Parathyroid adenoma (tissue), 2 donors: Measurements from ENCODE around the gene SLX9.

Experiments
- H2AFZ ChIP-seq: fragments of 300-600 bp; sonication (generic); one replicate; pipeline ENCODE4 v1.7.0; 2017; ENCODE audit warnings: antibody characterized with exemption, mild to moderate bottlenecking
- H3K27ac ChIP-seq: fragments of 300-600 bp; sonication (generic); one replicate; pipeline ENCODE4 v1.7.0; 2017
- H3K27me3 ChIP-seq: fragments of 300-600 bp; sonication (generic); one replicate; pipeline ENCODE4 v1.7.0; 2017; ENCODE audit warnings: low read length; ENCODE audit not compliant: control insufficient read depth, insufficient read depth
- H3K36me3 ChIP-seq: fragments of 300-600 bp; sonication (generic); one replicate; pipeline ENCODE4 v1.7.0; 2017; ENCODE audit warnings: low read length; ENCODE audit not compliant: control insufficient read depth, insufficient read depth
- H3K4me1 ChIP-seq: fragments of 300-600 bp; sonication (generic); one replicate; pipeline ENCODE4 v1.7.0; 2017; ENCODE audit warnings: control low read depth
- H3K4me2 ChIP-seq: fragments of 300-600 bp; sonication (generic); one replicate; pipeline ENCODE4 v1.7.0; 2017; ENCODE audit warnings: low read length
- H3K4me3 ChIP-seq: fragments of 300-600 bp; sonication (generic); one replicate; pipeline ENCODE4 v1.7.0; 2017; ENCODE audit warnings: low read depth, low read length
- H3K79me2 ChIP-seq: fragments of 300-600 bp; sonication (generic); one replicate; pipeline ENCODE4 v1.7.0; 2017; ENCODE audit warnings: control low read depth
- H3K9ac ChIP-seq: fragments of 300-600 bp; sonication (generic); one replicate; pipeline ENCODE4 v1.7.0; 2017; ENCODE audit warnings: mild to moderate bottlenecking
- H3K9me3 ChIP-seq: fragments of 300-600 bp; sonication (generic); one replicate; pipeline ENCODE4 v1.7.0; 2017; ENCODE audit warnings: low read length; ENCODE audit not compliant: control insufficient read depth
- TF ChIP-seq, protein P1 (sequence below): fragments of 300-600 bp; sonication (generic); IDR thresholded peaks from one replicate; pipeline ENCODE4 v1.7.0; 2017; ENCODE audit warnings: antibody characterized with exemption, mild to moderate bottlenecking
- donor health status: primary hyperparathyroidism.

SLX9 gene

DNA sequence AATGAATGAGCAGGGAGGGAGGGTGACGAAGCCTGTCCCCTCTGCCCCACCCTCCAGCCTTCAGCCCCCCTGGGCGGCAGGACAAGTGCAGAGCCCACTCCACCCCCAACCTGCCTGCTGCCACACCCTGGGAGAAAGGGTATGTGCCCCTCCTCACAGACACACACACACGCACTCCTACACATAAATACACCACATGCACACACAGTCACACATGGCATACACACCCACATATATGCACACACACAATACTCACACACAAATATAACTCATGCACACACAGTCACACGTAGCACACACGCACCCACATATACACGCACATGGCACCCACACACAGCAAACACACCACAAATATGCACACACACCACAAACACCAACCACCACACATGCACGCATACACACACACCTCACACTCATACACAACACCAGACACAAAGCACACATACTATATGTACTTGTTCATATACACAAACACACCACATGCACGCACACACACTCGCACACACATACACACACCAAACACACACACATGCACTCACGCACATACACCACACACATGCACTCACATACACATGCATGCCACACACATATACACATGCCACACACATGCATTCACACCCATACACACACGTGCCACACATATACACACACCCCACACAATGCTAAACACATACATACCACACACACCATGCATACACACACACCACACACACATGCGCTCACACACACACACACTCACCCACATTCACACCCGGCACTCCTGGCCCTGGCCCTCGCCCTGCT, 35.5 kb upstream of the SLX9 start:
- TF ChIP-seq, protein P1, sequence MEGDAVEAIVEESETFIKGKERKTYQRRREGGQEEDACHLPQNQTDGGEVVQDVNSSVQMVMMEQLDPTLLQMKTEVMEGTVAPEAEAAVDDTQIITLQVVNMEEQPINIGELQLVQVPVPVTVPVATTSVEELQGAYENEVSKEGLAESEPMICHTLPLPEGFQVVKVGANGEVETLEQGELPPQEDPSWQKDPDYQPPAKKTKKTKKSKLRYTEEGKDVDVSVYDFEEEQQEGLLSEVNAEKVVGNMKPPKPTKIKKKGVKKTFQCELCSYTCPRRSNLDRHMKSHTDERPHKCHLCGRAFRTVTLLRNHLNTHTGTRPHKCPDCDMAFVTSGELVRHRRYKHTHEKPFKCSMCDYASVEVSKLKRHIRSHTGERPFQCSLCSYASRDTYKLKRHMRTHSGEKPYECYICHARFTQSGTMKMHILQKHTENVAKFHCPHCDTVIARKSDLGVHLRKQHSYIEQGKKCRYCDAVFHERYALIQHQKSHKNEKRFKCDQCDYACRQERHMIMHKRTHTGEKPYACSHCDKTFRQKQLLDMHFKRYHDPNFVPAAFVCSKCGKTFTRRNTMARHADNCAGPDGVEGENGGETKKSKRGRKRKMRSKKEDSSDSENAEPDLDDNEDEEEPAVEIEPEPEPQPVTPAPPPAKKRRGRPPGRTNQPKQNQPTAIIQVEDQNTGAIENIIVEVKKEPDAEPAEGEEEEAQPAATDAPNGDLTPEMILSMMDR = no peak
- H3K4me2 ChIP-seq = no peak overlapping the region
- no peaks in the 10 kb centered on the region for H3K79me2 ChIP-seq
- H3K36me3 ChIP-seq = no peaks in the 10 kb centered on the region
- no peaks in the 10 kb centered on the region for H3K27me3 ChIP-seq
- H3K9me3 ChIP-seq = no peaks in the 10 kb centered on the region
- no peak overlapping the region for H3K4me3 ChIP-seq
- no peaks in the 10 kb centered on the region for H3K4me1 ChIP-seq
- H3K9ac ChIP-seq = no peak overlapping the region
- H2AFZ ChIP-seq = no peak overlapping the region
- no peak overlapping the region for H3K27ac ChIP-seq

DNA sequence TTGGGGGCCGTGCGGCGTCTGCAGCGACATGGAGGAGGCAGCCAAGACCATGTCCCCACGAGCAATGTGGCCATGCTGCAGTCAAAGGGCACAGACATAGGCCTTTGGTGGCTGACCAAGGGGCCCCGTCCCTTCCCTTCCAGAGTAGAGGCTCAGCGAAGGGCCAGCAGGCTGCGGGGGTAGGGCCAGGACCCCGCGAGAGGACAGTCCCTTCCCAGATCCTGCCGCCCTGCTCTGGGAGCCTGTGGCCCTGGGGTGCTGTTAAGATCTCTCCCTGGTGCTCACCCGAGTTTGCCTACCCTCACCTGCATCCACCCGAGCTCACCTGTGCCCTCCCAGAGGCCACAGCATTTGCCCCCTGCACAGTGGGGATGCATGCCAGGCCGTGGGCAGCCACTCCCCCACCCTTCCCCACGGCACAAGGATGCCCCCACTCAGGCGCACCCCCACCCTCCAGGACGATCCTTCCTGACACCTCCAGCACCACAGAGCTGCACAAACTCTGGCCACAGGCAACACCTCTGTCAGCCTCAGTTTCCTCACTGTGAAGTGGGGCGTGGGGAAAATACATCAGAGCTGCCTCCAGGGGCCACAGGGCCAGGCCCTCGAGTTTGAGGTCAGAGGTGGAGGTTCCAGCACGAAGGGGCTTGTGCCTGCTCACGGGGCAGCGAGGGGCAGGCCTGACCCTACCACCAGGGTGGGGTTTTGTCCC, 34.7 kb upstream of the SLX9 start:
- Histone ChIP-seq H3K4me2 (no peak overlapping the region), H3K27me3 (no peaks in the 10 kb centered on the region), H3K9ac (no peak overlapping the region), H3K4me1 (no peaks in the 10 kb centered on the region), H3K4me3 (no peak overlapping the region), H3K79me2 (no peaks in the 10 kb centered on the region), H3K27ac (no peak overlapping the region), H3K9me3 (no peaks in the 10 kb centered on the region), H3K36me3 (no peaks in the 10 kb centered on the region), H2AFZ (no peak overlapping the region)
- TF ChIP-seq, protein P1 = no peak

DNA sequence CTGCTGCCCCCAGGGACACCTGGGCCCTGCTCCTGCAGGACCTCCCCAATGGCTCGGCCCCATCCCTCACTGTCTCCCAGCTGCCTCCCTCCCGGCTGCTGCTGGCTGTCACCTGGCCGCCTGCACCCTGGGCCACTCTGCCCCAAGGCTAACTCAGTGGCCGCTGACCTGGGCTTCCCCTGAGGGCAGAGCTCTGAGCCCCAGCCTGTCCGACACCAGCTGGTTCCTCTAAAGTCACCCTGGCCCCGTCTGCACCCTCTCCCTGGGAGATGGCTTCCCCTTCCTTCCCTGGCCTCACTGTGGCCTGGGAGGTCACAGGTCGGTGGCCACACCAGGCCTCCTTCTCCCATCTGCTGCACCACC, 34.1 kb upstream of the SLX9 start:
- no peaks in the 10 kb centered on the region for H3K9me3 ChIP-seq
- TF ChIP-seq, protein P1 = no peak
- no peaks in the 10 kb centered on the region for H3K79me2 ChIP-seq
- H3K27ac ChIP-seq = no peak overlapping the region
- no peak overlapping the region for H3K4me2 ChIP-seq
- no peaks in the 10 kb centered on the region for H3K4me1 ChIP-seq
- H3K9ac ChIP-seq = no peak overlapping the region
- no peaks in the 10 kb centered on the region for H3K36me3 ChIP-seq
- no peaks in the 10 kb centered on the region for H3K27me3 ChIP-seq
- no peak overlapping the region for H2AFZ ChIP-seq
- H3K4me3 ChIP-seq = no peak overlapping the region

DNA sequence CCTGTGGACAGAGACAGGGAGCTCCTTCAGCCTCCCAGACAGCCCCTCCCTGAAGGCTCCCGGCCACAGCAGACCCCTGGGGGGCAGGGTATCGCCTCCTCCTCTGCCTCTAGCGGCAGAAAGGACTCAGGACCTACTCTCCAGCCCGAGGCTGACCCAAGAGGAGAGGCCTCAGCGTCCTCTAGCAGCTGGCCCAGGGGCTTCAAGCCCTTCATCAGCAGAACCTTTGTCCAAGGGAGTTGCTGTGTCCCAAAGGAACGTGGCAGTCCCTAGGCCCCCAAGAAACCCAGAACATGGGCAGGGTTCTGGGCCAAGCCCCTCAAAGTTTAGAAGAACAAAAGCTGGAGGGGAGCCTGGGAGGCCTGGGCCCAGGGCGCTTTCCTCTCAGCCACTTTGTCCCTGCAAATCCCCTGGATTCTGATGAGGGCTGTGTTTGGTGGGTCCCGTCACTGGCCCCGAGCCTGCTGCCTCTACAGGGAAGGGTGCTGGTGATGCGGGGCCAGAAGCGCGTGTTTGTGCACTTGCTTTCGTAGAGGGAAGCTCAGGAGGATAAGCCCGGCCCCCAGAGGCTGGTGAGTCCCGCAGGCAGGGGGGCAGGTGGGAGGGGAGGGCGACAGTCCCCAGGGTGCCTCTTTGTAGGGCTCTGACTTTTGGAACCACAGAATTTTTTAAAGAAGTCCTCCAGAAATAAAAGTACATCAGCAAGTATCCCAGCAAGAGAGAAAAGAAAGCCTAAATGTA, 32.4 kb upstream of the SLX9 start:
- Histone ChIP-seq H3K4me1 (no peaks in the 10 kb centered on the region), H3K4me2 (no peak overlapping the region), H3K9ac (no peak overlapping the region), H3K4me3 (no peak overlapping the region), H2AFZ (no peak overlapping the region), H3K36me3 (no peaks in the 10 kb centered on the region), H3K27ac (no peak overlapping the region), H3K27me3 (no peaks in the 10 kb centered on the region), H3K79me2 (no peaks in the 10 kb centered on the region), H3K9me3 (no peaks in the 10 kb centered on the region)
- TF ChIP-seq, protein P1 = no peak
